Measurements from ENCODE around the gene KNG1.

KNG1 gene

GRCh38 chr3:186783058-186783730 is 66.0 kb downstream of the KNG1 start, which contains the start of gene EIF4A2:
TSS of gene EIF4A2 (plus strand) at chr3:186783577. CDS start at chr3:186783611, 34 bp downstream.
- TF ChIP-seq PAX5 (IDR thresholded peaks at IDR 0.05; ENCODE audit: insufficient read depth, low read length, severe bottlenecking), result peak; percentile 33
- TF ChIP-seq POLR2A (IDR thresholded peaks at IDR 0.05; ENCODE audit: low read depth, low read length), result peak; percentile 100
- peak; percentile 99 for TF ChIP-seq TAF1 (IDR thresholded peaks at IDR 0.05; ENCODE audit: low read depth, low read length)
- peak; percentile 99 for TF ChIP-seq POLR2AphosphoS5 (IDR thresholded peaks at IDR 0.05; ENCODE audit: low read depth, low read length)
- TF ChIP-seq SPI1 (IDR thresholded peaks at IDR 0.05; ENCODE audit: low read depth, low read length), result no peak
- TF ChIP-seq POU2F2 (IDR thresholded peaks at IDR 0.05; ENCODE audit: low read depth, low read length), result peak; percentile 97
- FAIRE-seq (peak; percentile 85), DNase-seq (ENCODE audit: insufficient read length, low spot score) (peak; percentile 76)

DNA sequence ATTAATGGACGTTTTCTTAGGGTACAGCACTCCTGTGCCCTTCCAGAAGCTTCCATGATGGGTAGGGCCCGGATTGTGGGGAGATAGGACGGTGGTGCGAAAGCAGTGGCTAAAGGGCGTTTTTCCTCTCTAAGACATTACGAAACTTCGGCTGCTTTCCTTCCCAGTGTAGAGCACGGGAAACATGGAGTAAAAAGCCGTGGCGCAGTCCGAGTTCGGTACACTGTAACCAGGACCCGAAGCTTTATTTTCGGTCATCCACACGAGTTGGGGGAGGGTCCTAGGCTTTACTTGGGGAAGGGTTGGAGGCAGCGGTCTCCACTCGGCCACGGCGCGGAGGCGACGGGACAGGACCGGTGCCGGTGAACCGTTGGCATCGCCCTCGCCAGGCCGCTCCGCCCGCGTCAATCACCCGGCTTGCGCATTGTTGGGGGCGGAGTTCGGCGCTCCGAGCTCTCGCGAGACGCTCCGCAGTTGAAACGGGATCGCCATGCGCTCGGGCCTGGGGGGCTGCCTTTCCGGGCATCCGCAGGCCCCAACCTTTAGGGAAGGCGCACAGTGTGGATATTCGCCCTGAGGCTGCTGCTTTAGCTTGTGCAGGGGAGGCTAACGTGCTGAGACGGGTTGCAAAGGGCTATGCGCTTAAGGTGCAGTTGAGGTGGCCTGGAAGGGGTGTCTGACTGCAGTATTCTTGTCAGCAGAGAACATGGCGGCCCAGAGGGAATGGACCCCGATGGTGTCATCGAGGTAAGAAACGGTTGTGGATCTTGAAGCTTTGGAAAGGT is 66.8 kb downstream of the KNG1 start:
- FAIRE-seq (peak; percentile 68), DNase-seq (ENCODE audit: insufficient read length, low spot score) (peak; percentile 48)
- TF ChIP-seq POU2F2 (IDR thresholded peaks at IDR 0.05; ENCODE audit: low read depth, low read length), result 0 out of 2 replicates have a peak, but pooled peaks have one; percentile 49
- no peak for TF ChIP-seq PAX5 (IDR thresholded peaks at IDR 0.05; ENCODE audit: insufficient read depth, low read length, severe bottlenecking)
- TF ChIP-seq POLR2A (IDR thresholded peaks at IDR 0.05; ENCODE audit: low read depth, low read length), result peak; percentile 77
- no peak for TF ChIP-seq SPI1 (IDR thresholded peaks at IDR 0.05; ENCODE audit: low read depth, low read length)
- TF ChIP-seq POLR2AphosphoS5 (IDR thresholded peaks at IDR 0.05; ENCODE audit: low read depth, low read length), result peak; percentile 69
- TF ChIP-seq TAF1 (IDR thresholded peaks at IDR 0.05; ENCODE audit: low read depth, low read length), result peak; percentile 65

GRCh38 chr3:186784820-186785494 is 67.8 kb downstream of the KNG1 start:
- TF ChIP-seq PAX5 (IDR thresholded peaks at IDR 0.05; ENCODE audit: insufficient read depth, low read length, severe bottlenecking), result no peak
- peak; percentile 24 for TF ChIP-seq POLR2AphosphoS5 (IDR thresholded peaks at IDR 0.05; ENCODE audit: low read depth, low read length)
- no peak for TF ChIP-seq SPI1 (IDR thresholded peaks at IDR 0.05; ENCODE audit: low read depth, low read length)
- no peak for TF ChIP-seq TAF1 (IDR thresholded peaks at IDR 0.05; ENCODE audit: low read depth, low read length)
- no peak for FAIRE-seq
- DNase-seq (ENCODE audit: insufficient read length, low spot score), result no peak

DNA sequence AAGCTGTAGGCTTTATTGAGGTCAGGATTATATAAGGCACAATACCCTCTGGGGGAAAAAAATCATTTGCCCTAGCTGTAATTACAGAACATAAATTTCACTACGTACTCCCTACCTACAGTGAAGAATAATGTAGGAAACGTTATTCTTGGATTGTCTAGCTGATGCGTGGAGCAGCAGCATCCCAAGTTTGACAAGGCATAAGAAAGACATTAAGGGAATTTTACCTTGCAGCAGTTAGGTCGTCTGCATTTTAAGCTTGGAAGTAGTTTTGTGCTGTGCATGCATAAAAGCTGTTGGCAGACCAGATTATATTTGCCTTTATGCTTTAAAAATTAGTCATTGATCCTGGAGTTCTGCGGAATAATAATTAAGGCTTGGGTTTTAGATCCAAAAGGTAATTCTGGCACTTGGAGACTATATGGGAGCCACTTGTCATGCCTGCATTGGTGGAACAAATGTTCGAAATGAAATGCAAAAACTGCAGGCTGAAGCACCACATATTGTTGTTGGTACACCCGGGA is 68.4 kb downstream of the KNG1 start:
- TF ChIP-seq POLR2AphosphoS5 (IDR thresholded peaks at IDR 0.05; ENCODE audit: low read depth, low read length), result peak; percentile 14; the same call in 1 of the 2 replicates
- TF ChIP-seq TAF1 (IDR thresholded peaks at IDR 0.05; ENCODE audit: low read depth, low read length), result no peak
- no peak for FAIRE-seq
- DNase-seq (ENCODE audit: insufficient read length, low spot score), result no peak

GRCh38 chr3:186786922-186787321 is 69.8 kb downstream of the KNG1 start:
- no peak for TF ChIP-seq SPI1 (IDR thresholded peaks at IDR 0.05; ENCODE audit: low read depth, low read length)
- TF ChIP-seq POLR2AphosphoS5 (IDR thresholded peaks at IDR 0.05; ENCODE audit: low read depth, low read length), result peak; percentile 65; the same call in 1 of the 2 replicates
- no peak for DNase-seq (ENCODE audit: insufficient read length, low spot score)
- FAIRE-seq, result no peak

- FAIRE-seq (no peak), DNase-seq (ENCODE audit: insufficient read length, low spot score) (no peak)
- TF ChIP-seq POU2F2 (IDR thresholded peaks at IDR 0.05; ENCODE audit: low read depth, low read length) (no peak), POLR2A (IDR thresholded peaks at IDR 0.05; ENCODE audit: low read depth, low read length) (0 out of 2 replicates have a peak, but pooled peaks have one; percentile 19)
Observed at GRCh38 chr3:186787642-186788481, 70.7 kb downstream of the KNG1 start.

GRCh38 chr3:186788482-186789370 is 71.6 kb downstream of the KNG1 start:
- FAIRE-seq, result no peak
- TF ChIP-seq PAX5 (IDR thresholded peaks at IDR 0.05; ENCODE audit: insufficient read depth, low read length, severe bottlenecking) (no peak), SPI1 (IDR thresholded peaks at IDR 0.05; ENCODE audit: low read depth, low read length) (no peak), POLR2A (IDR thresholded peaks at IDR 0.05; ENCODE audit: low read depth, low read length) (peak; percentile 27), POLR2AphosphoS5 (IDR thresholded peaks at IDR 0.05; ENCODE audit: low read depth, low read length) (peak; percentile 17), TAF1 (IDR thresholded peaks at IDR 0.05; ENCODE audit: low read depth, low read length) (no peak), POU2F2 (IDR thresholded peaks at IDR 0.05; ENCODE audit: low read depth, low read length) (no peak)
- DNase-seq (ENCODE audit: insufficient read length, low spot score), result no peak

GRCh38 chr3:186789554-186790260 is 72.5 kb downstream of the KNG1 start:
- FAIRE-seq (peak; percentile 55), DNase-seq (ENCODE audit: insufficient read length, low spot score) (no peak)
- TF ChIP-seq PAX5 (IDR thresholded peaks at IDR 0.05; ENCODE audit: insufficient read depth, low read length, severe bottlenecking) (no peak), SPI1 (IDR thresholded peaks at IDR 0.05; ENCODE audit: low read depth, low read length) (no peak), POU2F2 (IDR thresholded peaks at IDR 0.05; ENCODE audit: low read depth, low read length) (no peak), TAF1 (IDR thresholded peaks at IDR 0.05; ENCODE audit: low read depth, low read length) (no peak), POLR2A (IDR thresholded peaks at IDR 0.05; ENCODE audit: low read depth, low read length) (no peak), POLR2AphosphoS5 (IDR thresholded peaks at IDR 0.05; ENCODE audit: low read depth, low read length) (no peak)
